ENCODE data around the gene KRTAP4-12. TPM values are rescaled to one million over a fixed set of nuclear protein-coding genes. Genes with fewer than 3 reads are reported as not detected.
"Not testable (repeated sequence)": the region's sequence is repeated elsewhere in the genome, so short reads cannot be mapped to it uniquely, and the experiment has no call there.

The KRTAP4-12 gene
- total and polyA plus RNA-seq, 11 donors = not detected

DNA sequence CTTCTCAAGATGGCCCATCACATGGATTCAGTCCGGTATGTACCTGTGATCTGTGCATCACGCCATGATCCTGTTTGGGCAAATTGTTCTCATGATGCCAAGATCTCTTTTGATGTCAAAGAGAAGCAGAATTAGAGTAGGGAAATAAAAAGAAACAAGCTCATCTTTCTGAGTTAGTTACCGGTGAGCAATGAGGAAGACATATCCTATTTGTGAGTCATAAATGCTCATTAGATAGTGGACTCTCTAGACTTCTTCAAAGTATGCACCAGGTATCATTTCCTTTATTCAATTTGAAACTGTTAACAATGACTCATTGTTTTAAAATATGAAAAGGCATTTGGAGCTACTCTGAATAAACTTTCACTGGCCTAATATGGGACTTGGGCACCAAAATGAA, 8.0 kb upstream of the KRTAP4-12 start:
- ATAC-seq (no peak), DNase-seq (no peak)
- intact Hi-C loops (cut with DNase I) = no loop called here
- 76 to 81% (median 79%) methylated on average over 3 of the region's 3 CpGs for WGBS, 4 donors
- Histone ChIP-seq H3K9me3 (peaks cover 0 to 7% (median 0%) of the 10 kb centered on the region in 12 donors), H3K4me3 (no peak overlapping the region), H3K27ac (no peak overlapping the region), H3K27me3 (peaks cover 0 to 3% (median 0%) of the 10 kb centered on the region in 9 donors), H3K36me3 (no peaks in the 10 kb centered on the region), H3K4me1 (no peaks in the 10 kb centered on the region)
- TF ChIP-seq, protein P1, sequence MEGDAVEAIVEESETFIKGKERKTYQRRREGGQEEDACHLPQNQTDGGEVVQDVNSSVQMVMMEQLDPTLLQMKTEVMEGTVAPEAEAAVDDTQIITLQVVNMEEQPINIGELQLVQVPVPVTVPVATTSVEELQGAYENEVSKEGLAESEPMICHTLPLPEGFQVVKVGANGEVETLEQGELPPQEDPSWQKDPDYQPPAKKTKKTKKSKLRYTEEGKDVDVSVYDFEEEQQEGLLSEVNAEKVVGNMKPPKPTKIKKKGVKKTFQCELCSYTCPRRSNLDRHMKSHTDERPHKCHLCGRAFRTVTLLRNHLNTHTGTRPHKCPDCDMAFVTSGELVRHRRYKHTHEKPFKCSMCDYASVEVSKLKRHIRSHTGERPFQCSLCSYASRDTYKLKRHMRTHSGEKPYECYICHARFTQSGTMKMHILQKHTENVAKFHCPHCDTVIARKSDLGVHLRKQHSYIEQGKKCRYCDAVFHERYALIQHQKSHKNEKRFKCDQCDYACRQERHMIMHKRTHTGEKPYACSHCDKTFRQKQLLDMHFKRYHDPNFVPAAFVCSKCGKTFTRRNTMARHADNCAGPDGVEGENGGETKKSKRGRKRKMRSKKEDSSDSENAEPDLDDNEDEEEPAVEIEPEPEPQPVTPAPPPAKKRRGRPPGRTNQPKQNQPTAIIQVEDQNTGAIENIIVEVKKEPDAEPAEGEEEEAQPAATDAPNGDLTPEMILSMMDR (IDR thresholded peaks at IDR 0.05) = no peak
- no peak for TF ChIP-seq POLR2A (IDR thresholded peaks at IDR 0.05)

- Histone ChIP-seq H3K36me3 (no peaks in the 10 kb centered on the region), H3K27me3 (peaks cover 0 to 5% (median 0%) of the 10 kb centered on the region in 9 donors), H3K4me1 (no peaks in the 10 kb centered on the region), H3K27ac (no peak overlapping the region), H3K4me3 (no peak overlapping the region), H3K9me3 (peaks cover 0 to 7% (median 0%) of the 10 kb centered on the region in 12 donors)
- DNase-seq (no peak), ATAC-seq (no peak)
- intact Hi-C loops (cut with DNase I) = no loop called here
- TF ChIP-seq, protein P1 (IDR thresholded peaks at IDR 0.05) = no peak
- TF ChIP-seq POLR2A (IDR thresholded peaks at IDR 0.05) = no peak
- 56 to 67% (median 64%) methylated on average over 1 of the region's 1 CpG for WGBS, 4 donors
Measured at GRCh38 chr17:41127371-41127770, 3.4 kb upstream of the KRTAP4-12 start.

- Histone ChIP-seq H3K4me3 (no peak overlapping the region), H3K36me3 (no peaks in the 10 kb centered on the region), H3K9me3 (peaks cover 0 to 7% (median 0%) of the 10 kb centered on the region in 12 donors), H3K27ac (no peak overlapping the region), H3K4me1 (no peaks in the 10 kb centered on the region), H3K27me3 (peaks cover 0 to 5% (median 0%) of the 10 kb centered on the region in 9 donors)
- intact Hi-C loops (cut with DNase I) = no loop called here
- 83 to 88% (median 85%) methylated on average over 3 of the region's 3 CpGs for WGBS, 4 donors
- DNase-seq = no peak
- ATAC-seq = no peak
- TF ChIP-seq, protein P1 (IDR thresholded peaks at IDR 0.05) = no peak
- no peak for TF ChIP-seq POLR2A (IDR thresholded peaks at IDR 0.05)
Measured at GRCh38 chr17:41126412-41126811, 2.4 kb upstream of the KRTAP4-12 start.

- intact Hi-C loops (cut with DNase I) = no loop called here
- Histone ChIP-seq H3K27ac (no peak overlapping the region), H3K36me3 (no peaks in the 10 kb centered on the region), H3K4me1 (no peaks in the 10 kb centered on the region), H3K27me3 (peaks cover 0 to 5% (median 0%) of the 10 kb centered on the region in 9 donors), H3K9me3 (peaks cover 0 to 7% (median 0%) of the 10 kb centered on the region in 12 donors), H3K4me3 (no peak overlapping the region)
- ATAC-seq (no peak), DNase-seq (no peak)
- no peak for TF ChIP-seq POLR2A (IDR thresholded peaks at IDR 0.05)
- TF ChIP-seq, protein P1 (IDR thresholded peaks at IDR 0.05) = no peak
- WGBS, 4 donors = 92 to 97% (median 93%) methylated on average over 2 of the region's 2 CpGs
Measured at GRCh38 chr17:41125064-41125463, 1.1 kb upstream of the KRTAP4-12 start.

- H3K4me1 ChIP-seq; H3K4me3 ChIP-seq; intact Hi-C loops (cut with DNase I); ATAC-seq; DNase-seq; H3K36me3 ChIP-seq; H3K9me3 ChIP-seq; H3K27ac ChIP-seq: not testable (repeated sequence)
- WGBS, 4 donors = 75 to 80% (median 75%) methylated on average over 9 to 12 of the region's 12 CpGs
- H3K27me3 ChIP-seq = peaks cover 0 to 13% (median 0%) of the 10 kb centered on the region in 9 donors
Measured at GRCh38 chr17:41123292-41123990, 541 bp downstream of the KRTAP4-12 start.

Measured in heart left ventricle (tissue), 16 donors.